ENCODE results near the gene FNIP2. TPM values are rescaled to one million over a fixed set of nuclear protein-coding genes. Genes with fewer than 3 reads are reported as not detected.
A peak's percentile ranks its signal among the peaks of the same experiment; 100 is the strongest.
"Not testable (repeated sequence)": the region's sequence is repeated elsewhere in the genome, so short reads cannot be mapped to it uniquely, and the experiment has no call there.

The FNIP2 gene
- total RNA-seq, 6 experiments from 2014 or later, result 14.1 to 22.2 (median 18.2) TPM

DNA sequence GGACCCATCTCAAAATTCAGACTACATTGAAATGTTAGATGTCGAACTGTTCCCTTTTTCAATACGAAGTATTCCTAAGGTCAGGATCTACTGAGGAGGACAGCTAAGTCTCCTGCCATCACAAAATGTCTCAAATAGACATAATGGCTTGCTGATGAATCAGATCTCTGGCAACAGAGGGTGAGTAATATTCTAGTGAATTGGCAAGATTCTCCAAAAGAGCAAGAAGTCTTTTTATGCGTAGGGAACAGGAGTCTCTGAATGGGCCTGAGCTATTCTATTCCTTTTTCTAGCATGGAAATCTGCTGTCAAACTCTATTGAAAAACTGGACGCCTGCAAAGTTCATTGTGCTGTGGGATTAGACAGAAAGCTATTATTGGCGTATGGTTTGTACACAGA, 145.4 kb downstream of the FNIP2 start:
- peak; percentile 90 for DNase-seq
- Mint-ChIP-seq H3K9me3 (no peaks in the 10 kb centered on the region), H3K27ac (peak overlapping the region; percentile 50), H3K4me3 (peak overlapping the region; percentile 60), H3K36me3 (ENCODE audit: low read depth) (peaks cover 4% of the 10 kb centered on the region; the same call in 1 of the 2 replicates), H3K4me1 (ENCODE audit: low read depth) (peaks cover 51% of the 10 kb centered on the region), H3K27me3 (ENCODE audit: insufficient read depth) (no peaks in the 10 kb centered on the region; the same call in 1 of the 2 replicates)
- TF ChIP-seq, protein P1, sequence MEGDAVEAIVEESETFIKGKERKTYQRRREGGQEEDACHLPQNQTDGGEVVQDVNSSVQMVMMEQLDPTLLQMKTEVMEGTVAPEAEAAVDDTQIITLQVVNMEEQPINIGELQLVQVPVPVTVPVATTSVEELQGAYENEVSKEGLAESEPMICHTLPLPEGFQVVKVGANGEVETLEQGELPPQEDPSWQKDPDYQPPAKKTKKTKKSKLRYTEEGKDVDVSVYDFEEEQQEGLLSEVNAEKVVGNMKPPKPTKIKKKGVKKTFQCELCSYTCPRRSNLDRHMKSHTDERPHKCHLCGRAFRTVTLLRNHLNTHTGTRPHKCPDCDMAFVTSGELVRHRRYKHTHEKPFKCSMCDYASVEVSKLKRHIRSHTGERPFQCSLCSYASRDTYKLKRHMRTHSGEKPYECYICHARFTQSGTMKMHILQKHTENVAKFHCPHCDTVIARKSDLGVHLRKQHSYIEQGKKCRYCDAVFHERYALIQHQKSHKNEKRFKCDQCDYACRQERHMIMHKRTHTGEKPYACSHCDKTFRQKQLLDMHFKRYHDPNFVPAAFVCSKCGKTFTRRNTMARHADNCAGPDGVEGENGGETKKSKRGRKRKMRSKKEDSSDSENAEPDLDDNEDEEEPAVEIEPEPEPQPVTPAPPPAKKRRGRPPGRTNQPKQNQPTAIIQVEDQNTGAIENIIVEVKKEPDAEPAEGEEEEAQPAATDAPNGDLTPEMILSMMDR (IDR thresholded peaks at IDR 0.05), result no peak

DNA sequence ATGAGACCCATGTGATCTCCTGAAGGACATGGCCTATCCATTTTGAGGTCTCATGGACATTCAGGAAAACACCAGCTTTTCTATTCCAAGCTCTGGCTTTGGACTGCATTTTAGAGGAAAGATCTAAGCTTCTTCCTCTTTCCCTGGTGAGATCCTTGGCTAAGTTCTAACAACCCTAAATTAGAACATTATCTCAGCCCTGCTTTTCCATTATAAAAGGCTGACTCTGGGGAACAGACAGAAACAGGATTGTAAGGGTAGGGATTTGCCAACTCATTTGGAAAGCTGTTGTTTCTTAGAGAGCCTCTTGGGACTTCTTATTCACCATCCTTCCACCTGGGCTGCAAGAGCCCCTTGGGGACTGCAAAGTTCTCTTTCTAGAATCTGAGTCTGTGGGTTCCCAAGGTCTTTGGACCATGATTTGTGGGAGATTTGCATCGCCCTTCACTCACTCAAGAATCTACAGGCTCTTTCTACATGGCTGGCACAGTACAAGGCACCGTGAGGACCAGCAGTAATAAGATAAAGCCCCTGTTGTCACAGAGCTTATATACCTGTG, 146.9 kb downstream of the FNIP2 start:
- H3K4me1 Mint-ChIP-seq (ENCODE audit: low read depth), result peaks cover 51% of the 10 kb centered on the region
- TF ChIP-seq, protein P1 (IDR thresholded peaks at IDR 0.05), result no peak
- H3K27ac Mint-ChIP-seq, result no peak overlapping the region
- no peak overlapping the region for H3K4me3 Mint-ChIP-seq
- peaks cover 3% of the 10 kb centered on the region for H3K9me3 Mint-ChIP-seq
- H3K36me3 Mint-ChIP-seq (ENCODE audit: low read depth), result peaks cover 11% of the 10 kb centered on the region; the same call in 1 of the 2 replicates
- no peaks in the 10 kb centered on the region; the same call in none of the 2 replicates for H3K27me3 Mint-ChIP-seq (ENCODE audit: insufficient read depth)
- no peak for DNase-seq

DNA sequence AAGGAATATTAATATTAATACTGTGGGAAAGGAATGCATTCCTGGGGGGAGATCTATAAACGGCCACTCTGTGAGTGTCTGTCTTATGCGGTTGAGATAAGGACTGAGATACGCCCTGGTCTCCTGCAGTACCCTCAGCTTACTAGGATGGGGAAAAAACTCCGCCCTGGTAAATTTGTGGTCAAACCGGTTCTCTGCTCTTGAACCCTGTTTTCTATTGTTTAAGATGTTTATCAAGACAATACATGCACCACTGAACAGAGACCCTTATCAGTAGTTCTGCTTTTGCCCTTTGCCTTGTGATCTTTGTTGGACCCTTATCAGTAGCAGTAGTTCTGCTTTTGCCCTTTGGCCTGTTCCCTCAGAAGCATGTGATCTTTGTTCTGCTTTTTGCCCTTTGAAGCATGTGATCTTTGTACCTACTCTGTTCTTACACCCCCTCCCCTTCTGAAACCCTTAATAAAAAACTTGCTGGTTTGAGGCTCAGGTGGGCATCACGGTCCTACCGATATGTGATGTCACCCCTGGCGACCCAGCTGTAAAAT, 151.7 kb downstream of the FNIP2 start:
- peaks cover 13% of the 10 kb centered on the region; the same call in 1 of the 2 replicates for H3K36me3 Mint-ChIP-seq (ENCODE audit: low read depth)
- not testable (repeated sequence) for H3K9me3 Mint-ChIP-seq; DNase-seq; H3K4me1 Mint-ChIP-seq (ENCODE audit: low read depth); H3K27me3 Mint-ChIP-seq (ENCODE audit: insufficient read depth); H3K27ac Mint-ChIP-seq; H3K4me3 Mint-ChIP-seq

DNA sequence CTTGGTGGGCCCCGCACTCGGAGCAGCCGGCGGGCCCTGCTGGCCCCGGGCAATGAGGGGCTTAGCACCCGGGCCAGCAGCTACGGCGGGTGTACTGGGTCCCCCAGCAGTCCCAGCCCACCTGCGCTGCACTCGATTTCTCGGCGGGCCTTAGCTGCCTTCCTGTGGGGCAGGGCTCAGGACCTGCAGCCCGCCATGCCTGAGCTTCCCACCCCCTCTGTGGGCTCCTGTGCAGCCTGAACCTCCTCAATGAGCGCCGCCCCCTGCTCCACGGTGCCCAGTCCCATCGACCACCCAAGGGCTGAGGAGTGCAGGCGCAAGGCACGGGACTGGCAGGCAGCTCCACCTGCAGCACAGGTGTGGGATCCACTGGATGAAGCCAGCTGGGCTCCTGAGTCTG, 158.9 kb downstream of the FNIP2 start:
- Mint-ChIP-seq H3K9me3 (peaks cover 11% of the 10 kb centered on the region), H3K4me1 (ENCODE audit: low read depth) (peaks cover 15% of the 10 kb centered on the region)
- not testable (repeated sequence) for H3K4me3 Mint-ChIP-seq; H3K36me3 Mint-ChIP-seq (ENCODE audit: low read depth); H3K27me3 Mint-ChIP-seq (ENCODE audit: insufficient read depth); DNase-seq; H3K27ac Mint-ChIP-seq

DNA sequence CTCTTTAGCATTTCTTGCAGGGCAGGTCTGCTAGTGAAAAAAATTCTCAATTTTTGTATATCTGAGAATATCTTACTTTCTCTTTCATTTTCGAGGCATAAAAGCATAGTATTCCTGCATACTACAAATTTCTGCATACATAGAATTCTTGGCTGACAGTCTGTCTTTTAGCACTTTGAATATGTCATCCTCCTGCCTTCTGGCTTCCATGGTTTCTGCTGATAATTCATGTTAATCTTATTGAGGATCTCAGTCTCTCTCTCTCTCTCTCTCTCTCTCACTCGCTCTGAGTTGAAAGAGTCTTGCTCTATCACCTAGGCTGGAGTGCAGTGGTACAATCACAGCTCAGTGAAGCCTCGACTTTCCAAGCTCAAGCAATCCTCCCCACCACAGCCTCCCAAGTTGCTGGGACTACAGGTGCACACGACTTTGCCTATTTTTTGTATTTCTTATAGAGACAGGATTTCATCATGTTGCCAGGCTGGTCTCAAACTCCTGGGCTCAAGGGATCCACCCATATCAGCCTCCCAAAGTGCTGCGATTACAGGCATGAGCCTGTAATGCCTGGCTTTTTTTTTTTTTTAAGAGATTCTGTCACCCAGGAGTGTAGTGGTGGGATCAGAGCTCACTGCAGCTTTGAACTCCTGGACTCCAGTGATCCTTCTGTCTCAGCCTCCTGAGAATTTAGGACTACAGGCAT, 161.3 kb downstream of the FNIP2 start:
- no peak for DNase-seq
- Mint-ChIP-seq H3K4me1 (ENCODE audit: low read depth) (peaks cover 15% of the 10 kb centered on the region), H3K27me3 (ENCODE audit: insufficient read depth) (no peaks in the 10 kb centered on the region), H3K27ac (peak overlapping the region; percentile 3; the same call in 1 of the 2 replicates), H3K4me3 (peak overlapping the region; percentile 61), H3K36me3 (ENCODE audit: low read depth) (peaks cover 4% of the 10 kb centered on the region; the same call in 1 of the 2 replicates), H3K9me3 (peaks cover 11% of the 10 kb centered on the region)
- TF ChIP-seq, protein P1 (IDR thresholded peaks at IDR 0.05), result no peak

DNA sequence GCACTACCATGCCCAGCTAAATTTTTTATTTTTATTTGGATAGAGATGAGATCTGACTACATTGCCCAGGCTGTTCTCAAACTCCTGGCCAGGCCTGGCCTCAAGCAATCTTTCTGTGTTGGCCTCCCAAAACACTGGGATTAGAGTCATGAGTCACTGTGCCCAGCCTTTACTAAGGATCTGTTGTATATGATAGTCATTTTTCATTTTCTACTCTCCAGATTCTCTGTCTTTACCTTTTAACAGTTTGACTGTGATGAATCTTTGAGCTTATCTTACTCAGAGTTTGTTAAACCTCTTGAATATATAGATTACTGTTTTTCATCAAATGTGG, 161.8 kb downstream of the FNIP2 start:
- no peaks in the 10 kb centered on the region for H3K27me3 Mint-ChIP-seq (ENCODE audit: insufficient read depth)
- H3K4me1 Mint-ChIP-seq (ENCODE audit: low read depth), result peaks cover 15% of the 10 kb centered on the region
- peak; percentile 8 for DNase-seq
- peaks cover 11% of the 10 kb centered on the region for H3K9me3 Mint-ChIP-seq
- H3K4me3 Mint-ChIP-seq, result no peak overlapping the region
- TF ChIP-seq, protein P1 (IDR thresholded peaks at IDR 0.05), result no peak
- H3K27ac Mint-ChIP-seq, result peak overlapping the region; percentile 3; the same call in 1 of the 2 replicates
- H3K36me3 Mint-ChIP-seq (ENCODE audit: low read depth), result peaks cover 4% of the 10 kb centered on the region; the same call in 1 of the 2 replicates
